HG02981 (cell line): ENCODE measurements around the gene AMOT.

Experiments
- ATAC-seq: cut with Tn5 transposase; IDR thresholded peaks from one replicate; pipeline ENCODE4 v1.9.1; 2021; ENCODE audit warnings: mild to moderate bottlenecking, moderate library complexity; ENCODE audit not compliant: unreplicated experiment

Gene AMOT

GRCh38 chrX:112746812-112747595 lies 93.6 kb downstream of the AMOT start:
- ATAC-seq = no peak

DNA sequence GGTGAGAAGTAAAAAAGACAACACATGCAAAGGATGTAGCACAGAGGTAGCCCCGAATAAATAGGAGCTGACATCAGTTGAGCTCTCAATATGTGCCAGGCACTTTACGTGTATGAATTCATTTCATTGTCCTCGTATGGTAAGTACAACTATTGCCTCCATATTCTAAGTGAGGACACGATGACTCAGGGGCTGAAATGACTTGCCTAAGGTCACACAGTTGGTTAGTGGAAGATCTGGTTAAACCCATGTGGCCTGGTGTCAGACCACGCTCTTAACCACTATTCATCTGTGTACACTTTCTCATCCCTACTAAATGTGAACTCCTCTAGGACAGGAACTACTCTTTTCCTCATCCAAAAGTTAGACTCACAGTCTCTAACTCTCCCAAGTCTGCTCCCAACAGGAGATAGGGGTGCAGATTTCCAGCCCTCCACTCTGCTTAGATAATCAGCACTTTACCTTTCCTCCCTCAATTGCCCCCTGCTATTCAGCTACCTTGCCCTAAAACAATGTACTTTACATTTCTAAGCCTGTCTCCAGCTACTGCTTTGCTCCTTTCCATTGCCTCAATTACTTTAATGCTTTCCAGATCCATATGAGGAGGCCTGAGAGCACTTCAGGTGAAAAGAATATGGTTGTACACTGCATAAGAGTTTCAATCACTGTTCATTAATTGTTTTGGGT lies 102.1 kb downstream of the AMOT start:
- ATAC-seq = no peak

GRCh38 chrX:112736310-112736709 lies 104.3 kb downstream of the AMOT start:
- no peak for ATAC-seq

GRCh38 chrX:112735147-112735546 lies 105.5 kb downstream of the AMOT start:
- ATAC-seq = no peak

- ATAC-seq = no peak
Measured at GRCh38 chrX:112734290-112734689, 106.3 kb downstream of the AMOT start.

DNA sequence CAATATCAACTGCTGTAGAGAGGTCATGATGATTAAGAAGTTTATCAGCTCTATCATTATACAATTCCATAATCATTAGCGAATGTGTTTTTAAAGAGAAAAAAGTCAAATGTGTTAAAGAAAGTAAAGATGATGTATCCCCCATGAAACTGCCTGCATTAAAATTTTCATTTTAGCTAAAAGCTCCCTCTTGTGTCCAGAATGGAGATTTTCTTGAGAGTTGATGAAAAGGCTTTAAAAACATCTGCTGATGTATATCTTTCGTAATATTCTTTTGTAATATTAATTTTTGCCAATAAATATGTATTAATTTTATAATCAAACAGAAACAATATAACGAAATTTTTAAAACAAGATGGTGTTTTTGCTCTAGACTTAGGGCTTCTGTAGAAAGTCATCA lies 108.8 kb downstream of the AMOT start:
- no peak for ATAC-seq
